Keratinocyte (primary cell): ENCODE results near the gene MED15.

Experiments
- CTCF ChIP-seq, 3 experiments: IDR thresholded peaks in 1 of 3; conservative IDR thresholded peaks in 1 of 3; optimal IDR thresholded peaks in 1 of 3; 2 replicates in 2 of 3; 3 replicates in 1 of 3; pipeline versions ENCODE3 to v1.5.1; 2011; ENCODE audit warnings: low read length in 3 of 3, mild to moderate bottlenecking in 3 of 3, moderate library complexity in 2 of 3, control low read depth in 1 of 3, inconsistent platforms in 1 of 3; ENCODE audit not compliant: insufficient read depth in 2 of 3; ENCODE audit errors: extremely low read depth in 1 of 3
- EZH2 ChIP-seq: IDR thresholded peaks from one replicate; pipeline ENCODE4 v1.6.1; 2012; ENCODE audit warnings: inconsistent platforms, mild to moderate bottlenecking, low read length, moderate library complexity

GRCh38 chr22:20490183-20490940 lies 17.0 kb upstream of the MED15 start:
- TF ChIP-seq CTCF (optimal IDR thresholded peaks at IDR 0.05 in 1 of 3, IDR thresholded peaks at IDR 0.05 in 1 of 3, conservative IDR thresholded peaks at IDR 0.05 in 1 of 3; ENCODE audit: extremely low read depth in 1 of 3, insufficient read depth in 2 of 3, low read length in 3 of 3) (no peak), EZH2 (no peak)
